Measurements from ENCODE around the gene RCOR1.
"Not testable (repeated sequence)": the region's sequence is repeated elsewhere in the genome, so short reads cannot be mapped to it uniquely, and the experiment has no call there.

Gene RCOR1

DNA sequence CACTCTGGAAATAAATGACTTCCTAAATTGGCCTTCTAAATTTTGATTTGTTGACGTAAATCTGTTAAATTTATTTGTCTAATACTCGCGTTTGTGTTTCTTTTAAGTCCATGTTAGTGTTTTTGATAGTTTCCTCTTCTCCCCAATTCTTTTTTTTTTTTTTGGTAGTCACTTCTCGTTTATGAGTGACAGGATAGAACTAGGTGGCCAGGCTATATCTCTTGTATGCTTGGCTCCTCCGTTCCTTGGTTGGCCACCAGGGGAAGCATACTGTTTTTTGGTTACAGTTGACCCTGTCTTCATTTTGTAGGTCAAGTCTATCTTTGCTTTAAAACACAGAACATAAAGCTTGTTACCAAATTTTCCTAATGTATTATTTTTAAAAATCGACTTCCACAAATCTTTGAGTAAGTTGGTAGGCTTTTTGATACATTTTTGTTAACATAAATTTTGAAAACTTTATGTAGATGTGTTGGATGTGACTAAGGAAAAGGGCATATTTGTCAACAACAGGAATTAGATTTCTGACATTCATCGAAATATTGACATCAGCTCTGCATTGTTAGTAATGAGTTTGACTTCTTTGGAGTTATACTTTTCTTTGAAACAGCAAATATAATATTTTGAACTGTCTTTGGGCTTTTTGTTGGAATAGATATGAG is 2.2 kb downstream of the RCOR1 start:
- Histone ChIP-seq H3K36me3 (ENCODE audit: insufficient read depth, low read length) (no peaks in the 10 kb centered on the region), H3K4me1 (ENCODE audit: insufficient read depth, low read length) (peaks cover 16% of the 10 kb centered on the region), H3K9me3 (ENCODE audit: control insufficient read depth, insufficient read depth, low read length) (no peaks in the 10 kb centered on the region), H3K9ac (ENCODE audit: low read depth, low read length) (peak overlapping the region; percentile 74; the same call in 1 of the 2 replicates)

DNA sequence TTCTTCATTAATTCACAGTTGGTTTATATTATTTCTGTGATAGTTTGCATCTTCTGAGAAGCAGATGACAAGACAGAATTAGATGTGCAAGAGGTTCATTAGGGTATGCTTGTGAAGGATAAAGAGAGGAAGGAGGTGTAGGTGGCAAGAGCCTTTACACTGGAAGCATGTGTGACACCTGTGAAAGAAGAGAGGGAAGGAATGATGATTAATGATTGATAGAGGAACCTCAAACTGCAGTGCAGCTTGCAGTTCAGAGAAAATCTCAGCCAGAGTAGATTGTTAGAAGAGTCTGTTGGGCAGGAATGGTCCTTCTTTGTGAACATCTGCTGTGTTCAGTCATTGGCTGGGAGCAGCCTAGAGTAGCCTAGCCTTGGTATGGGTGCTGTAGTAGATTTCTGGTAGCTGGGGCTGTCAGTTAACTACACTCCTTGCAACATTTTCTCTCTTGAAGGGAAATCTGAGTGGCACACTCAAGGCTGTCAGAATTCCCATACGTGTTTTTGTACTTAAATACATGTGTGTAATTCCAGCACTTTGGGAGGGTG is 9.0 kb downstream of the RCOR1 start:
- no peaks in the 10 kb centered on the region for H3K36me3 ChIP-seq (ENCODE audit: insufficient read depth, low read length)
- no peaks in the 10 kb centered on the region for H3K4me1 ChIP-seq (ENCODE audit: insufficient read depth, low read length)
- H3K9me3 ChIP-seq (ENCODE audit: control insufficient read depth, insufficient read depth, low read length): no peaks in the 10 kb centered on the region
- H3K9ac ChIP-seq (ENCODE audit: low read depth, low read length): no peak overlapping the region

DNA sequence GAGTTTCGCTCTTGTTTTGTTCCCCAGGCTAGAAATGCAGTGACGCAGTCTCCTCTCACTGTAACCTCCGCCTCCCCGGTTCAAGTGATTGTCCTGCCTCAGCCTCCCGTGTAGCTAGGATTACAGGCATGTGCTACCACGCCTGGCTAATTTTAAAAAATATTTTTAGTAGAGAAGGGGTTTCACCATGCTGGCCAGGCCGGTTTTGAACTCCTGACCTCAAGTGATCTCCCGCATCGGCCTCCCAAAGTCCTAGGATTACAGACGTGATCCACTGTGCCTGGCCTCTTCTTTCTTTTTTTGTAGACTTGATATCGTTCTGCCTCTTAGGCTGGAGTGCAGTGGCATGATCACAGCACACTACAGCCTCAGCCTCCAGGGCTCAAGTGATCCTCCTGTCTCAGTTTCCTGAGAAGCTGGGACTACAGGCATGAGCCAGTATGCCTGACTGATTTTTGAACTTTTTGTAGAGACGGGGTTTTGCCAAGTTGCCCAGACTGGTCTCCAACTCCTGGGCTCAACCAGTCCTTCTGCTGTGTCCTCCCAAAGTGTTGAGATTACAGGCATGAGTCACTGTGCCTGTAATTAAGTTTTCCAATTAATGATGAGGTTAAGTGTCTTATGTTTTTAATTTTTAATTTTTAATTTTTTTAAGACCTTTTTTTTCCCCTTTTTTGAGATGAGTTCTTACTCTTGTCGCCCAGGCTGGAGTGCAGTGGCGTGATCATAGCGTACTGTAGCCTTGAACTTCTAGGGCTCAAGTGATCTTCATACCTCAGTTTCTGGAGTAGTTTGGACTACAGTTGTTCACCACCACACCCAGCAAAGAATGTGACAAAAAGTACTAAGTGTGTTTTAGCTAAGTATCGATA is 10.2 kb downstream of the RCOR1 start:
- Histone ChIP-seq H3K9me3 (ENCODE audit: control insufficient read depth, insufficient read depth, low read length) (no peaks in the 10 kb centered on the region), H3K4me1 (ENCODE audit: insufficient read depth, low read length) (no peaks in the 10 kb centered on the region)

DNA sequence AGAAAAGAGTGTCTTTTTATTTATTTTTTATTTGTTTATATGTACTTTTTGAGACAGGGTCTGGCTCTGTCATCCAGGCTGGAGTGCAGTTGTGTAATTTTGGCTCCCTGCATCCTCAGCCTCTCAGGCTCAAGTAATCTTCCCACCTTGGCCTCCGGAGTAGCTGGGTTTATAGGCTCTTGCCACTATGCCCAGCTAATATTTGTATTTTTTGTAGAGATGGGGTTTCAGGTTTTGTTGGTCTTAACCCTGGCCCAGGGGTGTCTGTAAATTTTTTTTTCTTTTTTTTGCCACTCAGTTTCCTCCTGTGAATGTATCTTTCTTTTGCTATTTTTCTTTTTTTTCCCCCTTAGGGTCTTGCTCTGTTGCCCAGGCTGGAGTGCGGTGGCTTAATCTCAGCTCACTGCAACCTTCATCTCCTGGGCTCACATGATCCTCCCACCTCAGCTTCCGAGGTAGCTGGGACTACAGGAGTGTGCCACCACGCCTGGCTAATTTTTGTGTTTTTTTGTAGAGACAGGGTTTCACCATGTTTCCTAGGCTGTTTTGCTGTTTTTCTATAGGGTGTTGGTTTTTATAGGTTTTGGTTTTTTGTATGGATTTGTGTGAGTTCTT is 11.0 kb downstream of the RCOR1 start:
- H3K9ac ChIP-seq (ENCODE audit: low read depth, low read length): no peak overlapping the region
- H3K9me3 ChIP-seq (ENCODE audit: control insufficient read depth, insufficient read depth, low read length): no peaks in the 10 kb centered on the region
- H3K36me3 ChIP-seq (ENCODE audit: insufficient read depth, low read length): peaks cover 4% of the 10 kb centered on the region; the same call in 1 of the 2 replicates
- H3K4me1 ChIP-seq (ENCODE audit: insufficient read depth, low read length): no peaks in the 10 kb centered on the region

More for the DNA sequence above, 10.2 kb downstream of the RCOR1 start:
- H3K36me3 ChIP-seq (ENCODE audit: insufficient read depth, low read length): no peaks in the 10 kb centered on the region
- H3K9ac ChIP-seq (ENCODE audit: low read depth, low read length): no peak overlapping the region

DNA sequence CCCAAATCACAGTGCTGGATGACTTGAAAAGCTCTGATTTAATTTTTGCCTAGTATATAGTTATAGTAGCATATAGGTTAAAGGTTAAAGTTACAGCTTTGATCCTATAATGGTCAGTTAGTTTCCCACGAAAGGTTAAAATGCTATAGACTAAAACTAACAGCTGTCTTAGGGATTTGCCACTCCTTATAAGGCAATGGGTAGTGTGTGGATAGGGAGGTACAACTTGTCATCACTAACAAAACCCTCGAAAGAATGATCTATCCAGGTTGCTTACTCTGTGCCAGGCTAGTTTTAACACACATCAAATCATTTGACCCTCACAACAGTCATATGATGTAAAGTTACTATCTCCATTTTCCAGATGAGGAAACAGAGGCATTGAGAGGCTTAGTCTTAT is 11.7 kb downstream of the RCOR1 start:
- no peaks in the 10 kb centered on the region for H3K9me3 ChIP-seq (ENCODE audit: control insufficient read depth, insufficient read depth, low read length)
- H3K36me3 ChIP-seq (ENCODE audit: insufficient read depth, low read length): peaks cover 4% of the 10 kb centered on the region; the same call in 1 of the 2 replicates
- H3K9ac ChIP-seq (ENCODE audit: low read depth, low read length): no peak overlapping the region
- H3K4me1 ChIP-seq (ENCODE audit: insufficient read depth, low read length): no peaks in the 10 kb centered on the region

DNA sequence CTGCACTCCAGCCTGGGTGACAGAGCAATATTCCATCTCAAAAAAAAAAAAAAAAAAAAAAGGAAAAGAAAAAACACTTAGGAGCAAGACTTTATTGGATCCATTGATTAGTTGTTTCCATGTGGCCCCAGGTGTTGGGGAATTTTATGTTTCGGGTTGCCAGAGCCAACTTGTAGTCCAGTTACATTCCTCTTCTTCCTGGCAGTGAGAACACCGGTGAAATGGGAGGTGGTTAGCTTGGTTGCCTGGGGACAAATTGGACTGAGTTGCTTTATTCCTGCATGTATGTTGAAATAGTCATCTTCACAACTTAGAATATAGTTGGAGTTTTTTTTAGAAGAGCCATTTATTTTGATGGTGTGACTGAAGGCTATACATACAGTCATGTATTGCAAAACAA is 12.6 kb downstream of the RCOR1 start:
- H3K36me3 ChIP-seq (ENCODE audit: insufficient read depth, low read length): peaks cover 4% of the 10 kb centered on the region; the same call in 1 of the 2 replicates
- H3K9ac ChIP-seq (ENCODE audit: low read depth, low read length): no peak overlapping the region
- no peaks in the 10 kb centered on the region for H3K4me1 ChIP-seq (ENCODE audit: insufficient read depth, low read length)
- H3K9me3 ChIP-seq (ENCODE audit: control insufficient read depth, insufficient read depth, low read length): no peaks in the 10 kb centered on the region

DNA sequence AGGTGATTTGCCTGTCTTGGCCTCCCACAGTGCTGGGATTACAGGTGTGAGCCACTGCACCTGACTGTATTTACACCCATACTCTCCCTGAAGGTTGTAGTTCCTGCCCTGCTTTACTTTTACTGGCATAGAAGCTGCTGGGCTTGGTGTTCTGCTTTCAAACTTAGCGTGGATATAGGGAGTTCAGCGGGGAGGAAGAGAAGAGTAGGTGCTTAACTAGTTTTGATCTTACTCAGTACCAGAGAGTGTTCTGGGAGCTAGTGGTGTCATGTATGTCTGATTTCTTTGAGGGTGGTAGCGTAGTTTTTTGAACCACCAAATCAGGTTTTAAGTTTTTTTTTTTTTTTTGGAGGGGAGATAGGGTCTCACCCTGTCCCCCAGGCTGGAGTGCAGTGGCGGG is 13.8 kb downstream of the RCOR1 start:
- H3K4me1 ChIP-seq (ENCODE audit: insufficient read depth, low read length): no peaks in the 10 kb centered on the region
- H3K9me3 ChIP-seq (ENCODE audit: control insufficient read depth, insufficient read depth, low read length): no peaks in the 10 kb centered on the region
- H3K36me3 ChIP-seq (ENCODE audit: insufficient read depth, low read length): peaks cover 4% of the 10 kb centered on the region; the same call in 1 of the 2 replicates
- H3K9ac ChIP-seq (ENCODE audit: low read depth, low read length): no peak overlapping the region

DNA sequence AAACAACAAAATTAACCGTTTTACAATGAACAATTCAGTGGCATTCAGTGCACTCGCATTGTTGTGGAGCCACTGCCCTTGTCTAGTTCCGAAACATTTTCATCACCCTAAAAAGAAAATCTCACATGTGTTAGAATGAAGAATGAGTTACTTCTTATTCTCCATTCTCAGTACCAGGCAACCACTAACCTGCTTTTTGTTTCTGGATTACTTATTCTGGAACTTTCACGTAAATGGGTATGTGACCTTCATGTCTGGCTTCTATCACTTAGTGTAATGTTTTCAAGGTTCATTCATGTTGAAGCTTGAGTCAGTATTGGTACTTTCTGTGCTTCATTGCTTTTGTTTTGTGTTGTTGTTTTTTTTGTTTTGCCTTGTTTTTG is 15.6 kb downstream of the RCOR1 start:
- Histone ChIP-seq H3K9ac (ENCODE audit: low read depth, low read length) (no peak overlapping the region), H3K36me3 (ENCODE audit: insufficient read depth, low read length) (peaks cover 4% of the 10 kb centered on the region; the same call in 1 of the 2 replicates), H3K4me1 (ENCODE audit: insufficient read depth, low read length) (no peaks in the 10 kb centered on the region)

DNA sequence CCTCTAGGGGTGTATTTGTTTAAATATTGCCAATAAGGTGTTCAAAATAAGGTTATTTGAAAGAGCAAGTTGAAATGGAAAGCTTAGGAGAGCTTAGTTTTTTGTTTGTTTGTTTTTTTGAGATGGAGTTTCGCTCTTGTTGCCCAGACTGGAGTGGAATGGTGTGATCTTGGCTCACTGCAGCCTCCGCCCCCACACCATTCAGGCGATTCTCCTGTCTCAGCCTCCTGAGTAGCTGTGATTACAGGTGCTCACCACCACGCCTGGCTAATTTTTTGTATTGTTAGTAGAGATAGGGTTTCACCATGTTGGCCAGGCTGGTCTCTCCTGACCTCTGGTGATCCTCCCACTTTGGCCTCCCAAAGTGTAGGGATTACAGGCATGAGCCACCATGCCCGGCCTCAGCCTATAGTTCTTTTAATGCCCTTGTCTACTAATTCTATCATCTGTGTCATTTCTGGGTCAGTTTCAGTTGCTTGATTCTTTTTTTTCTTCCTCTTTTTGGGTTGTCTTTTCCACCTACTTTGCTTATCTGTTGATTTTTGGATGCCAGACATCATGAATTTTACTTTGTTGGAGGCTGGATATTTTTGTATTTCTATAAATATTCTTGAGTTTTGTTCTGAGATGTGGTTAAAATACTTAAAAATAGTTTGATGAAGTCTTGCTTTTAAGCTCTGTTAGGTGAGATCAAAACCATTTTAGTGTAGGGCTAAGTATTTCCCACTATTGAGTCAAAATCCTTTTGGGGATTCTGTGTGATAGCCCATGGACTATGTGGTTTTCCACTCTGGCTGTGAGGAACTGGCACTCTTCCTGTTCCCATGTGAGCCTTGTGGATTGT is 18.7 kb downstream of the RCOR1 start:
- Histone ChIP-seq H3K9ac (ENCODE audit: low read depth, low read length) (no peak overlapping the region), H3K9me3 (ENCODE audit: control insufficient read depth, insufficient read depth, low read length) (no peaks in the 10 kb centered on the region), H3K36me3 (ENCODE audit: insufficient read depth, low read length) (peaks cover 4% of the 10 kb centered on the region; the same call in 1 of the 2 replicates), H3K4me1 (ENCODE audit: insufficient read depth, low read length) (no peaks in the 10 kb centered on the region)

More for the DNA sequence above, 15.6 kb downstream of the RCOR1 start:
- no peaks in the 10 kb centered on the region for H3K9me3 ChIP-seq (ENCODE audit: control insufficient read depth, insufficient read depth, low read length)

DNA sequence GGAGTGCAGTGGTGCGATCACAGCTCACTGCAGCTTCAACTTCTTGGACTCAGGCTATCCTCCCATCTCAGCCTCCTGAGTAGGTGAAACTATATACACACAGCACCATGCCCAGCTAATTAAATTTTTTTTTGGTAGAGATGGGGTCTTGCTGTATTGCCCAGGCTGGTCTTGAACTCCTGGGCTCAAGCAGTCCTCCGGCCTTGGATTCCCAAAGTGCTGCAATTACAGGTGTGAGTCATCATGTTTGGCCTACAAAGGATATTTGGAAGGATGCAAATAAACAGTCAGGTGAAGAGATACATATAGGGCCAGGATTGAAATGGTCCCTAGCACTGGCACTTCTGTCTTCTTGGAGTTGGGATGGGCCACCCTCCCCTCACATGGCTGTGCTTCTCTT is 23.9 kb downstream of the RCOR1 start:
- Histone ChIP-seq H3K36me3 (ENCODE audit: insufficient read depth, low read length) (no peaks in the 10 kb centered on the region; the same call in 1 of the 2 replicates), H3K9ac (ENCODE audit: low read depth, low read length) (no peak overlapping the region), H3K9me3 (ENCODE audit: control insufficient read depth, insufficient read depth, low read length) (no peaks in the 10 kb centered on the region), H3K4me1 (ENCODE audit: insufficient read depth, low read length) (peaks cover 2% of the 10 kb centered on the region)

DNA sequence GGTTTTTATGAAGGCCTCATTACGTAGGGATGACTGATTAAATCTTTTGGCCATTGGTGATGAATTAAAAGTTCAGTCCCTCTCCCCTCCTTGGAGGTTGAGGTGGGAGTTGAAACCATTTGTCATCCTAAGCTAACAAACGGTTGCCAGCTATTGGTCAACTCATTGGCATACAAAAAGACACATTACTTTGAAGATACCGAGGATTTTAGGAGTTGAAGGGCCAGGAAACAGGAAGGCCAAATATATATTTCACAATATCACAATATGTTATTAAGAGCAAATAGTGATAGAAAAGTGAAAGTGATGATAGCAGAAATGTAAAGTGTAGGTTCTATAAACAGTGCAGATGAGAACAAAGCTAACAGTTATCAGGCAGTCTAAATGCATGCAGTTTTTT is 24.4 kb downstream of the RCOR1 start:
- peaks cover 7% of the 10 kb centered on the region for H3K4me1 ChIP-seq (ENCODE audit: insufficient read depth, low read length)
- H3K9ac ChIP-seq (ENCODE audit: low read depth, low read length): no peak overlapping the region
- H3K9me3 ChIP-seq (ENCODE audit: control insufficient read depth, insufficient read depth, low read length): no peaks in the 10 kb centered on the region
- H3K36me3 ChIP-seq (ENCODE audit: insufficient read depth, low read length): no peaks in the 10 kb centered on the region; the same call in 1 of the 2 replicates

DNA sequence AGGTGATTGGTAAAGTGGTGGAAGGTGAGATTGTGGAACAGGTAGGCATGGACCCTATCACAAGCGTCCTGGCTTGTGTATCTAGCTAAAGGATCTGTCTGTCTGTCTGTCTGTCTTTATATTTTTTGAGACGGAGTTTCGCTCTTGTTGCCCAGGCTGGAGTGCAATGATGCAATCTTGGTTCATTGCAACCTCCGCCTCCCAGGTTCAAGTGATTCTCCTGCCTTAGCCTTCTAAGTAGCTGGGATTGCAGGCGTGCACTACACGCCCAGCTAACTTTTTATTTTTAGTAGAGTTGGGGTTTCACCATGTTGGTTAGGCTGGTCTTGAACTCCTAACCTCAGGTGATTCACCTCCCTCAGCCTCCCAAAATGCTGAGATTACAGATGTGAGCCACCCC is 26.6 kb downstream of the RCOR1 start:
- H3K9me3 ChIP-seq (ENCODE audit: control insufficient read depth, insufficient read depth, low read length); H3K9ac ChIP-seq (ENCODE audit: low read depth, low read length); H3K36me3 ChIP-seq (ENCODE audit: insufficient read depth, low read length): not testable (repeated sequence)
- peaks cover 18% of the 10 kb centered on the region for H3K4me1 ChIP-seq (ENCODE audit: insufficient read depth, low read length)

DNA sequence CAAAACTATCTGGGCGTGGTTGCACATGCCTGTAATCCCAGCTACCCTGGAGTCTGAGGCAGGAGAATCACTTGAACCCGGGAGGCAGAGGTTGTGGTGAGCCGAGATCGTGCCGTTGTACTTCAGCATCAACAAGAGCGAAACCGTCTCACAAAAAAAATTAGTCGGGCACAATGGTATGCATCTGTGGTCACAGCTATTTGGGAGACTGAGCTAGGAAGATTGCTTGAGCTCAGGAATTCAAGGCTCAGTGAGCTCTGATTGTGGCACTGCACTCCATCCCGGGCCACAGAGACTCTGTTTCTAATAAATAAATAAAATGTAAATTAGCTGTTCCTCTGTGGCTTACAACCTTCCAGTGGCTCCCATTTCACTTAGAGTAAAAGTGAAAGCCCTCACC is 28.0 kb downstream of the RCOR1 start:
- peaks cover 18% of the 10 kb centered on the region for H3K4me1 ChIP-seq (ENCODE audit: insufficient read depth, low read length)
- H3K9me3 ChIP-seq (ENCODE audit: control insufficient read depth, insufficient read depth, low read length): no peaks in the 10 kb centered on the region
- no peak overlapping the region for H3K9ac ChIP-seq (ENCODE audit: low read depth, low read length)
- no peaks in the 10 kb centered on the region; the same call in 1 of the 2 replicates for H3K36me3 ChIP-seq (ENCODE audit: insufficient read depth, low read length)
